Neural progenitor cell (in vitro differentiated cells): ENCODE measurements around the gene PSMC6.

Experiments used
- EZH2 ChIP-seq: fragments of 200-600 bp; sonication (generic); IDR thresholded peaks from 2 replicates; pipeline ENCODE4 v1.6.1; 2017; ENCODE audit warnings: antibody characterized with exemption, mild to moderate bottlenecking, moderate library complexity
- EZH2phosphoT487 ChIP-seq: fragments of 200-600 bp; sonication (generic); IDR thresholded peaks from 2 replicates; pipeline ENCODE4 v1.6.1; 2017; ENCODE audit warnings: antibody characterized with exemption
- TF ChIP-seq, protein P1 (sequence below): fragments of 200-600 bp; sonication (generic); IDR thresholded peaks from 2 replicates; pipeline ENCODE4 v1.5.1; 2017; ENCODE audit warnings: antibody characterized with exemption, mild to moderate bottlenecking

DNA sequence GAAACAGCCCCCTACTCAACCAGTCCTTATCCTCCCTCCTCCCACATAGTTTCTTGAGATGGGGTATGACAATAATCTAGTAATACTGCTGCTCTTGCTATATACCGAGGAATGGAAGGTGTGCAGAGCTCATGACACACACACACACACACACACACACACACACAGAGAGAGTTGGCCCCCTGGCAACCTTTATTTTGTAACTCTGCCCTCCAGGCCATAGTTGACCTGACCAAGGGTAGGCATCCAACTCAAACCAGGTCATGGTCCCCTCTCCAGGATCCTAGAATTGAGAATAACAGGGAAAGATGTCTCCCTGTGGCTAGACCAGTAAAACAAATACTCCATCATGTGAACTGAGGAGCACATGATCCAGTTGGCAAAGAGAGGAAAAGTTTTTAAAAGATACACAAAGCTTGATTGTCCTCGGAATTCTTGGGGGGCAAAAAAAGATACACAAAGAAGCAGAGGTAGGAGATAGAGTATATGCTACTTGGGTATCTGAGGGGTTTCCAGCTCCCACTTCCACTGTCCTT lies 22.9 kb upstream of the PSMC6 start:
- TF ChIP-seq, protein P1, sequence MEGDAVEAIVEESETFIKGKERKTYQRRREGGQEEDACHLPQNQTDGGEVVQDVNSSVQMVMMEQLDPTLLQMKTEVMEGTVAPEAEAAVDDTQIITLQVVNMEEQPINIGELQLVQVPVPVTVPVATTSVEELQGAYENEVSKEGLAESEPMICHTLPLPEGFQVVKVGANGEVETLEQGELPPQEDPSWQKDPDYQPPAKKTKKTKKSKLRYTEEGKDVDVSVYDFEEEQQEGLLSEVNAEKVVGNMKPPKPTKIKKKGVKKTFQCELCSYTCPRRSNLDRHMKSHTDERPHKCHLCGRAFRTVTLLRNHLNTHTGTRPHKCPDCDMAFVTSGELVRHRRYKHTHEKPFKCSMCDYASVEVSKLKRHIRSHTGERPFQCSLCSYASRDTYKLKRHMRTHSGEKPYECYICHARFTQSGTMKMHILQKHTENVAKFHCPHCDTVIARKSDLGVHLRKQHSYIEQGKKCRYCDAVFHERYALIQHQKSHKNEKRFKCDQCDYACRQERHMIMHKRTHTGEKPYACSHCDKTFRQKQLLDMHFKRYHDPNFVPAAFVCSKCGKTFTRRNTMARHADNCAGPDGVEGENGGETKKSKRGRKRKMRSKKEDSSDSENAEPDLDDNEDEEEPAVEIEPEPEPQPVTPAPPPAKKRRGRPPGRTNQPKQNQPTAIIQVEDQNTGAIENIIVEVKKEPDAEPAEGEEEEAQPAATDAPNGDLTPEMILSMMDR, result no peak
- TF ChIP-seq EZH2 (no peak), EZH2phosphoT487 (no peak)
